ENCODE data around the gene CALML4.

DNA sequence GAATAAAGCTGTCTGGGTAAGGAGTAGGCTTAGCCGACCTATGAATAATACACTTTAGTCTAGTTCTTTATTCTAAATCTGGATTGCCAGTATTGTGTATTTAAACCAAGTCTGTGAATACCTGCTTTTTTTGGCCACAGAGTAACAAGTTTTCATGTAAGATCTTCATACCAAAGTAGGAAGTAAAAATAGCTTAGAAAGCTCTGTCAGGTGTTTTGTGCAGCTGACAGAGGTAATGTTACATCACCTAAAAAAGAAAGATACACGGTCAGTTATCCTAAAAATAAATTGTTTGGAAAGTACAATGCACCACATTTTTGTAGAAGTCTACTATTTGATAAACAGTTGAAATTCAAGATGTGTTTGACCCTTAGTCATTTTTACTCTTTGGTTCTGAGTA is 16.5 kb downstream of the CALML4 start:
- TF ChIP-seq, protein P1, sequence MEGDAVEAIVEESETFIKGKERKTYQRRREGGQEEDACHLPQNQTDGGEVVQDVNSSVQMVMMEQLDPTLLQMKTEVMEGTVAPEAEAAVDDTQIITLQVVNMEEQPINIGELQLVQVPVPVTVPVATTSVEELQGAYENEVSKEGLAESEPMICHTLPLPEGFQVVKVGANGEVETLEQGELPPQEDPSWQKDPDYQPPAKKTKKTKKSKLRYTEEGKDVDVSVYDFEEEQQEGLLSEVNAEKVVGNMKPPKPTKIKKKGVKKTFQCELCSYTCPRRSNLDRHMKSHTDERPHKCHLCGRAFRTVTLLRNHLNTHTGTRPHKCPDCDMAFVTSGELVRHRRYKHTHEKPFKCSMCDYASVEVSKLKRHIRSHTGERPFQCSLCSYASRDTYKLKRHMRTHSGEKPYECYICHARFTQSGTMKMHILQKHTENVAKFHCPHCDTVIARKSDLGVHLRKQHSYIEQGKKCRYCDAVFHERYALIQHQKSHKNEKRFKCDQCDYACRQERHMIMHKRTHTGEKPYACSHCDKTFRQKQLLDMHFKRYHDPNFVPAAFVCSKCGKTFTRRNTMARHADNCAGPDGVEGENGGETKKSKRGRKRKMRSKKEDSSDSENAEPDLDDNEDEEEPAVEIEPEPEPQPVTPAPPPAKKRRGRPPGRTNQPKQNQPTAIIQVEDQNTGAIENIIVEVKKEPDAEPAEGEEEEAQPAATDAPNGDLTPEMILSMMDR (conservative IDR thresholded peaks at IDR 0.05; ENCODE audit: low read length) = no peak
- no peak for TF ChIP-seq EZH2phosphoT487 (IDR thresholded peaks at IDR 0.05; ENCODE audit: borderline replicate concordance, low read depth, low read length)

Data from OCI-LY7 (cell line).